ENCODE results near the gene TAF3.

Gene TAF3

GRCh38 chr10:7881119-7881518, 62.8 kb downstream of the TAF3 start:
- no peak for DNase-seq

- DNase-seq = no peak
Measured at GRCh38 chr10:7886056-7886455, 67.8 kb downstream of the TAF3 start.

- DNase-seq = no peak
Measured at GRCh38 chr10:7887174-7887816, 69.0 kb downstream of the TAF3 start.

GRCh38 chr10:7889947-7890542, 71.7 kb downstream of the TAF3 start:
- DNase-seq = no peak

- no peak for DNase-seq
Measured at GRCh38 chr10:7890781-7891180, 72.5 kb downstream of the TAF3 start.

- DNase-seq = no peak
Measured at GRCh38 chr10:7891634-7892033, 73.3 kb downstream of the TAF3 start.

GRCh38 chr10:7892146-7892545, 73.8 kb downstream of the TAF3 start:
- DNase-seq = no peak

- no peak for DNase-seq
Measured at GRCh38 chr10:7895699-7896090, 77.4 kb downstream of the TAF3 start.

GRCh38 chr10:7896297-7896696, 78.0 kb downstream of the TAF3 start:
- no peak for DNase-seq

- DNase-seq = no peak
Measured at GRCh38 chr10:7901256-7901655, 83.0 kb downstream of the TAF3 start.

- no peak for DNase-seq
Measured at GRCh38 chr10:7902413-7902812, 84.1 kb downstream of the TAF3 start.

GRCh38 chr10:7903851-7904250, 85.5 kb downstream of the TAF3 start:
- no peak for DNase-seq

GRCh38 chr10:7906128-7906527, 87.8 kb downstream of the TAF3 start:
- no peak for DNase-seq

- DNase-seq = no peak
Measured at GRCh38 chr10:7908541-7909210, 90.4 kb downstream of the TAF3 start.

GRCh38 chr10:7913126-7913872, 95.0 kb downstream of the TAF3 start:
- no peak for DNase-seq

- no peak for DNase-seq
Measured at GRCh38 chr10:7915923-7916536, 97.7 kb downstream of the TAF3 start.

GRCh38 chr10:7917736-7918135, 99.4 kb downstream of the TAF3 start:
- no peak for DNase-seq

- no peak for DNase-seq
Measured at GRCh38 chr10:7922707-7923106, 104.4 kb downstream of the TAF3 start.

- DNase-seq = no peak
Measured at GRCh38 chr10:7928536-7928935, 110.2 kb downstream of the TAF3 start.

GRCh38 chr10:7932301-7933036, 114.2 kb downstream of the TAF3 start:
- no peak for DNase-seq

- DNase-seq = no peak
Measured at GRCh38 chr10:7933262-7933661, 115.0 kb downstream of the TAF3 start.

- no peak for DNase-seq
Measured at GRCh38 chr10:7933757-7934156, 115.5 kb downstream of the TAF3 start.
